ENCODE results near the gene IL24. TPM values are rescaled to one million over a fixed set of nuclear protein-coding genes. Genes with fewer than 3 reads are reported as not detected.

Gene IL24
- total and polyA plus RNA-seq, 10 of the 15 experiments (the other 5 are each of a cell fraction or from before 2014, with no cell fraction given) = 0.05 to 19.8 (median 0.35) TPM; not detected in 1

DNA sequence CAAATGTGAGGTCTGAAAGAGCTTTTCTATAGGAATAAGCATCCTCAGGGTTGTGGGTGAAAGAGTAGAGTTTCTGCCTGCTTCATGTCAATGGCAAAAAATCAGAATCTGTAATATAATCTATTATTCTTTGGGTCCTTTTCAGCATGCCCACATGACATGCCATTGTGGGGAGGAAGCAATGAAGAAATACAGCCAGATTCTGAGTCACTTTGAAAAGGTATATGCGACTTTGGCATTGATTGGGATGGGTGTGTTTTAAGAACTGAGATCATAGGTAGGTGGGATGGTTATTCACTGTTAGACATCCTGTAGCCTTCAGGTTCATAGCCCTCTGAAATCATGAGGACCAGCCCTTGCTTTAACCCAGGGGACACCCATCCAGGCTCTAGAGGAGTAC, 30.0 kb upstream of the IL24 start:
- ChIA-PET CTCF (interaction anchor here (0.6 to 7.3 kb wide), 7 partner anchors 10 to 239 kb away, joined by 3 to 100 read pairs (median 16); no protein-coding TSS in a partner anchor), SMC1A (ENCODE audit: uncharacterized antibody, unreplicated experiment) (interaction anchor here (0.6 to 3.4 kb wide), 7 partner anchors 32 to 183 kb away, joined by 3 to 16 read pairs (median 4); no protein-coding TSS in a partner anchor), RAD21 (ENCODE audit: unreplicated experiment) (interaction anchor here (0.6 to 1.5 kb wide), 6 partner anchors 32 to 132 kb away, joined by 3 read pairs; no protein-coding TSS in a partner anchor), POLR2A (no interaction called here)
- H3K36me3 ChIP-seq (ENCODE audit: control insufficient read depth in 2 of 2, insufficient read depth in 2 of 2, low read length in 1 of 2) = no peaks in the 10 kb centered on the region
- TF ChIP-seq JUNB (IDR thresholded peaks at IDR 0.05) = no peak
- no peak for TF ChIP-seq SUZ12 (IDR thresholded peaks at IDR 0.05; ENCODE audit: unreplicated experiment)
- TF ChIP-seq, protein P1, sequence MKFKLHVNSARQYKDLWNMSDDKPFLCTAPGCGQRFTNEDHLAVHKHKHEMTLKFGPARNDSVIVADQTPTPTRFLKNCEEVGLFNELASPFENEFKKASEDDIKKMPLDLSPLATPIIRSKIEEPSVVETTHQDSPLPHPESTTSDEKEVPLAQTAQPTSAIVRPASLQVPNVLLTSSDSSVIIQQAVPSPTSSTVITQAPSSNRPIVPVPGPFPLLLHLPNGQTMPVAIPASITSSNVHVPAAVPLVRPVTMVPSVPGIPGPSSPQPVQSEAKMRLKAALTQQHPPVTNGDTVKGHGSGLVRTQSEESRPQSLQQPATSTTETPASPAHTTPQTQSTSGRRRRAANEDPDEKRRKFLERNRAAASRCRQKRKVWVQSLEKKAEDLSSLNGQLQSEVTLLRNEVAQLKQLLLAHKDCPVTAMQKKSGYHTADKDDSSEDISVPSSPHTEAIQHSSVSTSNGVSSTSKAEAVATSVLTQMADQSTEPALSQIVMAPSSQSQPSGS (IDR thresholded peaks at IDR 0.05; ENCODE audit: low read length) = no peak
- TF ChIP-seq, protein P2, sequence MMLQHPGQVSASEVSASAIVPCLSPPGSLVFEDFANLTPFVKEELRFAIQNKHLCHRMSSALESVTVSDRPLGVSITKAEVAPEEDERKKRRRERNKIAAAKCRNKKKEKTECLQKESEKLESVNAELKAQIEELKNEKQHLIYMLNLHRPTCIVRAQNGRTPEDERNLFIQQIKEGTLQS (IDR thresholded peaks at IDR 0.05; ENCODE audit: borderline replicate concordance, extremely low read depth, low read depth, low read length) = no peak
- TF ChIP-seq ZZZ3 (IDR thresholded peaks at IDR 0.05; ENCODE audit: control insufficient read depth, insufficient read length, low read depth) = no peak
- no peak for TF ChIP-seq IKZF1 (conservative IDR thresholded peaks at IDR 0.05)
- TF ChIP-seq E2F8 (IDR thresholded peaks at IDR 0.05; ENCODE audit: low read depth, partially characterized antibody) = no peak
- TF ChIP-seq IRF4 (IDR thresholded peaks at IDR 0.05; ENCODE audit: low read depth, low read length) = no peak
- H3K4me3 ChIP-seq = no peak overlapping the region
- H2AFZ ChIP-seq (ENCODE audit: control insufficient read depth, low read depth, low read length) = no peak overlapping the region
- H3K79me2 ChIP-seq (ENCODE audit: control insufficient read depth, insufficient read depth, low read length) = no peaks in the 10 kb centered on the region
- peaks cover 0 to 2% of the 10 kb centered on the region in 2 experiments; a peak in 1 of 4 replicates for H3K27me3 ChIP-seq (replicated peaks in 1 of 2; ENCODE audit: control insufficient read depth in 2 of 2, insufficient read depth in 2 of 2, low read length in 1 of 2)
- H3K9me3 ChIP-seq (replicated peaks; ENCODE audit: control insufficient read depth, insufficient read depth, low read length) = no peaks in the 10 kb centered on the region; the same call in 2 of the 3 replicates
- no peak overlapping the region for H3K27ac ChIP-seq (ENCODE audit: control insufficient read depth, insufficient read depth)
- H4K20me1 ChIP-seq (ENCODE audit: control insufficient read depth, insufficient read depth) = no peaks in the 10 kb centered on the region
- in situ Hi-C loops (cut with MboI) (loop anchor here (5.0 kb wide), 1 partner anchor 115 kb away; no protein-coding TSS in a partner anchor), intact Hi-C loops (cut with micrococcal nuclease; ENCODE audit: unreplicated experiment) (no loop called here)
- H3K9ac ChIP-seq (ENCODE audit: control insufficient read depth, insufficient read depth, low read length) = no peak overlapping the region
- H3K4me2 ChIP-seq (ENCODE audit: control insufficient read depth, insufficient read depth) = no peak overlapping the region
- 5% methylated on average over 1 of the region's 1 CpG for WGBS (ENCODE audit: insufficient coverage, insufficient replicate concordance, low lambda C conversion rate, missing lambda C conversion rate)
- BruUV-seq (replicated peaks) = no TSS peak
- DNase-seq (ENCODE audit: low read depth, low spot score) (no peak), ATAC-seq (no peak), FAIRE-seq (no peak)
- H3K4me1 ChIP-seq (ENCODE audit: control insufficient read depth, insufficient read depth, low read length) = no peaks in the 10 kb centered on the region
